ENCODE data around the gene PBRM1. TPM values are rescaled to one million over a fixed set of nuclear protein-coding genes. Genes with fewer than 3 reads are reported as not detected.
A peak's percentile ranks its signal among the peaks of the same experiment; 100 is the strongest.

Gene PBRM1
- total and polyA plus RNA-seq, 2 of the 13 experiments (the other 11 are each of a cell fraction or from before 2014, with no cell fraction given): 10.9 to 33.2 TPM

DNA sequence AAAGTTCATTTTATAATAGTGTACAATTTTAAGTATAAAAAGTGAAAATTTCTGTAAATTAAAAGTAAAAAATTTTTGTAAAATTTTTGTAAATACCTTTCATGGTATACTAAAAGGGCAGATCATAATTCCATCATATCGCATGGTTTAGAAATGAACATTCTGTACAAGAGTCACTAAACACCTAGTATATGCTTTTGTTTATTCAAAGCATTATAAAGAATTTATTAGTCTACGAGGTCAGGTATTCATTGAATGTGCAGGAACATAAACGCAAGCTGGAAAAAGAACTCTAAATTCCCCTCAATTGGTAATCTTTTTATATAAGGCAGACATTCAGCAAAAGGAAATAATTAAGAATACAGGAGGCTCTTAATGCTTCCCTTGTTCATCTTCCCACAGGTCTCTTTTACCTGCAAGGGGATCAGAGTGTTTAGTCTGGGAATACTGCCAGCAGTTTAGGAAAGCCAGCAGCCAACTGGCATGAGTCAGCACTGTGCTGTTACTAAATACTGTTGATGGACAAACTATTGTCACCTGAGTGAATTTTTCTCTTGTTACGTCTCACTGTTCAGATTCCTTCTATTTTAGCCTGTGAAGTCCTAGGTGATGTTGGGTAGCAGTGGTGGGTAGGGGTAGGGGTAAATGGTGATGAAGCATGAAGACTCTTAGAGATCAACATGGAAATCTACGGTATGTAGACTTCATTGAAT lies 79.2 kb downstream of the PBRM1 start (continued):
- TF ChIP-seq NFE2 (CRISPR knock-in tag; IDR thresholded peaks at IDR 0.05) (peak; percentile 92), ZNF891 (CRISPR knock-in tag; IDR thresholded peaks at IDR 0.05) (no peak), GABPA (IDR thresholded peaks at IDR 0.05; ENCODE audit: low read depth, low read length) (no peak), GABPA (CRISPR knock-in tag; IDR thresholded peaks at IDR 0.05; ENCODE audit: low read depth) (no peak), MED8 (CRISPR knock-in tag; IDR thresholded peaks at IDR 0.05; ENCODE audit: insufficient replicate concordance) (no peak), MTF1 (CRISPR knock-in tag; IDR thresholded peaks at IDR 0.05) (no peak), ZSCAN22 (CRISPR knock-in tag; IDR thresholded peaks at IDR 0.05) (no peak), ZNF878 (CRISPR knock-in tag; IDR thresholded peaks at IDR 0.05) (no peak), ZNF24 (IDR thresholded peaks at IDR 0.05) (no peak), NFYB (CRISPR knock-in tag; IDR thresholded peaks at IDR 0.05) (no peak), ZNF563 (CRISPR knock-in tag; IDR thresholded peaks at IDR 0.05) (no peak), CEBPB (IDR thresholded peaks at IDR 0.05; ENCODE audit: borderline replicate concordance, low read depth, low read length) (0 out of 2 replicates have a peak, but pooled peaks have one; percentile 3), ZNF75D (CRISPR knock-in tag; IDR thresholded peaks at IDR 0.05; ENCODE audit: borderline replicate concordance) (no peak), ZSCAN30 (CRISPR knock-in tag; IDR thresholded peaks at IDR 0.05) (no peak)
- TF ChIP-seq, protein P1, sequence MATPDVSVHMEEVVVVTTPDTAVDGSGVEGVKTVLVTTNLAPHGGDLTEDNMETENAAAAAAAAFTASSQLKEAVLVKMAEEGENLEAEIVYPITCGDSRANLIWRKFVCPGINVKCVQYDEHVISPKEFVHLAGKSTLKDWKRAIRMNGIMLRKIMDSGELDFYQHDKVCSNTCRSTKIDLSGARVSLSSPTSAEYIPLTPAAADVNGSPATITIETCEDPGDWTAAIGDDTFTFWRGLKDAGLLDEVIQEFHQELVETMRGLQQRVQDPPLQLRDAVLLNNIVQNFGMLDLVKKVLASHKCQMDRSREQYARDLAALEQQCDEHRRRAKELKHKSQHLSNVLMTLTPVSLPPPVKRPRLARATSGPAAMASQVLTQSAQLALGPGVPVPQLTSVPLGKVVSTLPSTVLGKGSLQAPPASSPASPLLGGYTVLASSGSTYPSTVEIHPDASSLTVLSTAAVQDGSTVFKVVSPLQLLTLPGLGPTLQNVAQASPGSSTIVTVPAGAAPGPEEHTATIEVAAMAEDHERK (CRISPR knock-in tag; IDR thresholded peaks at IDR 0.05; ENCODE audit: low read depth): no peak
